ENCODE data around the gene GFRA3.
"Not testable (repeated sequence)": the region's sequence is repeated elsewhere in the genome, so short reads cannot be mapped to it uniquely, and the experiment has no call there.

The GFRA3 gene

DNA sequence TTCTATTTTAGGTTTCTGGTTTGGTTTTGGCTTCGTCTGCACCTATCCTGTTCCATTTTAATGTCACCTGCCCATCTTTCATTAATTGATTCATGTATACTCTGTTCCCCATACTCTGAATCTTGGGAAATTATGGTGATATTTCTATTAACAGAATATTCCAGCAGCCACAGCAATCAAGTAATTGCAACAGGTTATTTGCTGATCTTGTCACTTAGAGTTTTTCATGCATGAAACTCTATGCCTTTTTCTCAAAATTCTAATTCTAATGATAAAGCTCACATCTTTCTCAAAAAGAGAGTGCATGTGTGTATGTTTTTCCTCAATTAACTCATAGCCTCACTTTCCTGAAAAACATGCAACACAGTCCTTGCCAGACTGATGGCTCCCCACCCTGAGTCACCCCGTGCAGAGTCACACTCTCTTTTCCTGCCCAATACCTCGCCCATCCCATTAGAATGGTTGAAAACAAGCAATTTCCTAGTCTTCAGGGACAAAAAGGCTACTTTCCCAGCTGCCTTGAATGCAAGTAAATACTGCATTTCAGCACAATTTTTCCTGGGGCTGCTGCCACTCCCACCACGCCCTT is 15.6 kb downstream of the GFRA3 start:
- Histone ChIP-seq H3K9me3 (no peaks in the 10 kb centered on the region; the same call in 1 of the 2 replicates), H3K27me3 (peaks cover 29% of the 10 kb centered on the region), H3K4me1 (no peaks in the 10 kb centered on the region), H3K4me3 (ENCODE audit: low read depth, low read length) (no peak overlapping the region), H3K36me3 (no peaks in the 10 kb centered on the region)
- TF ChIP-seq, protein P1, sequence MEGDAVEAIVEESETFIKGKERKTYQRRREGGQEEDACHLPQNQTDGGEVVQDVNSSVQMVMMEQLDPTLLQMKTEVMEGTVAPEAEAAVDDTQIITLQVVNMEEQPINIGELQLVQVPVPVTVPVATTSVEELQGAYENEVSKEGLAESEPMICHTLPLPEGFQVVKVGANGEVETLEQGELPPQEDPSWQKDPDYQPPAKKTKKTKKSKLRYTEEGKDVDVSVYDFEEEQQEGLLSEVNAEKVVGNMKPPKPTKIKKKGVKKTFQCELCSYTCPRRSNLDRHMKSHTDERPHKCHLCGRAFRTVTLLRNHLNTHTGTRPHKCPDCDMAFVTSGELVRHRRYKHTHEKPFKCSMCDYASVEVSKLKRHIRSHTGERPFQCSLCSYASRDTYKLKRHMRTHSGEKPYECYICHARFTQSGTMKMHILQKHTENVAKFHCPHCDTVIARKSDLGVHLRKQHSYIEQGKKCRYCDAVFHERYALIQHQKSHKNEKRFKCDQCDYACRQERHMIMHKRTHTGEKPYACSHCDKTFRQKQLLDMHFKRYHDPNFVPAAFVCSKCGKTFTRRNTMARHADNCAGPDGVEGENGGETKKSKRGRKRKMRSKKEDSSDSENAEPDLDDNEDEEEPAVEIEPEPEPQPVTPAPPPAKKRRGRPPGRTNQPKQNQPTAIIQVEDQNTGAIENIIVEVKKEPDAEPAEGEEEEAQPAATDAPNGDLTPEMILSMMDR (IDR thresholded peaks at IDR 0.05; ENCODE audit: low read depth, low read length) = no peak
- no peak for DNase-seq

DNA sequence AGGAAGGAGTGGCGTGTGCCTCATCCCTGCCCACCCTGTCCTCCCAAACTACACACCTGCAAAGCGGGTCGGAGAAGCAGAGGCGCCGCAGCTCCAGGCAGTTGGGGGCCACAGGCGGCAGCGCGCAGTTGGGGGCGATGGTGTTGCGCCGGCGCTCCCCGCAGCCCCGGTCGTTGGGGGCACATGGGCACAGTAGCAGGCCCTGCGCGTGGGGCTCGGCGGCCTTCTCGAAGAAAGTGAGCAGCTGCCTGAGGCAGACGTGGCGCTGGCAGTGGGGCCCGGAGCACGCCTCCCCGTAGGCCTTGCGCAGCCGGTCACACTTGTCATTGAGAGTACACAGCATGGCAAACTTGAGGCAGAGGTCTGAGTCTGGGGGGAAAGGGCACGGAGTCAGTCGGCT is 16.8 kb downstream of the GFRA3 start:
- H3K4me3 ChIP-seq (ENCODE audit: low read depth, low read length) = no peak overlapping the region
- H3K27me3 ChIP-seq = peaks cover 37% of the 10 kb centered on the region
- DNase-seq = no peak
- TF ChIP-seq, protein P1 (IDR thresholded peaks at IDR 0.05; ENCODE audit: low read depth, low read length) = no peak
- no peaks in the 10 kb centered on the region for H3K4me1 ChIP-seq
- no peaks in the 10 kb centered on the region for H3K36me3 ChIP-seq
- H3K9me3 ChIP-seq = no peaks in the 10 kb centered on the region; the same call in 1 of the 2 replicates

DNA sequence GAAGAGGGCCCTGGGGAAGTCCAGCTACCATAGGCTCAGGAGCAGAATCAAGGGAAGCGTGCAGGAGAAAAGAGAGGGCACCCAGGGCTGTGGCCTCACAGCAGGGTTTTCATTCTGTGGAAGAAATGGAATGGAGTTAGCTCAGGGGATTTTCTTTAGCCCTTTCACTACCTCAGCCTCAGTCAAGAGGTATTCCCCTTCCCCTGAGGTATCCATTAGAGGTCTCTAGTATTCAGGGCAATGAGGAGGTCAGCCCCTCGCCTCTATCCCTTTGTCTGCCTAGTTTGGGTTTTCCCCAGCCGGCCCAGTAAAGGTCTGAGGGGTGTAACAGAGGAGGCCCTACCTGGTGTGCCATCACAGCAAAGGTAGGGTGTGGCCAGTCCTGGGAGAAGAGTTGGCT is 21.5 kb downstream of the GFRA3 start:
- Histone ChIP-seq H3K27me3 (peaks cover 22% of the 10 kb centered on the region), H3K36me3 (no peaks in the 10 kb centered on the region), H3K4me1 (no peaks in the 10 kb centered on the region), H3K9me3 (no peaks in the 10 kb centered on the region), H3K4me3 (ENCODE audit: low read depth, low read length) (no peak overlapping the region)
- DNase-seq = no peak
- TF ChIP-seq, protein P1 (IDR thresholded peaks at IDR 0.05; ENCODE audit: low read depth, low read length) = no peak

DNA sequence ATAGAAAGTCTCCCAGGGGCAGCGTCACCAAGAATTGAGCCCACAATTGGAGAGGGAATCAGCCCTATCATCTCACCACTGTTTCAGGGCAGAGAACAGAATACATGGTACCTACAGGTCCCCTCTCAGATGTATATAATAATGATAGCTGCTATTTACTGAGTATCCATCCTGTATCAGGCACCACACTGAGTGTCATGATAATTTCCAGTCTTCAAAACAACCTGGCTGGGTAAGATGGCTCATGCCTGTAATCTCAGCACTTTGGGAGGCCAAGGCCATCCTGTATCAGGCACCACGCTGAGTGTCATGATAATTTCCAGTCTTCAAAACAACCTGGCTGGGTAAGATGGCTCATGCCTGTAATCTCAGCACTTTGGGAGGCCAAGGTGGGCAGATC is 26.6 kb downstream of the GFRA3 start:
- peaks cover 24% of the 10 kb centered on the region for H3K27me3 ChIP-seq
- not testable (repeated sequence) for H3K36me3 ChIP-seq; H3K4me1 ChIP-seq; H3K4me3 ChIP-seq (ENCODE audit: low read depth, low read length); H3K9me3 ChIP-seq; DNase-seq

DNA sequence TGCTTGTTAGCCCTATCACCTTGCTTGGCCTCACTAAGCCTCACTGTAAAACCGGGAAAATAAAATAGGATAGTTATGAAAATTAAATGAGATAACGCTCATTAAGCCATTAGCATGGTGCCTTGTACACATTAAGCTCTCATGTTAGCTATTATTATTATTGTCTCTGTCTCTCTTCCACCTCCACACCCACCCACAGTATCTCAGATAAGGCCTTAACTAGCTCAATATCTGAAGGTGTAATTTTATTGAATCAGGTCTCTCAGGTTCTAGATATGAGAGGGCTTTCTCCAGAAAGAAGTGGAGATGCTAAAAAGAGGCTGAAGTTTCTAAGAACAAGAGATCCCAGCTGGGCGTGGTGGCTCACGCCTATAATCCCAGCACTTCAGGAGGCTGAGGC is 27.6 kb downstream of the GFRA3 start:
- no peak for DNase-seq
- H3K9me3 ChIP-seq = no peaks in the 10 kb centered on the region
- no peak overlapping the region for H3K4me3 ChIP-seq (ENCODE audit: low read depth, low read length)
- H3K4me1 ChIP-seq = no peaks in the 10 kb centered on the region
- H3K27me3 ChIP-seq = peaks cover 26% of the 10 kb centered on the region
- no peaks in the 10 kb centered on the region for H3K36me3 ChIP-seq
- TF ChIP-seq, protein P1 (IDR thresholded peaks at IDR 0.05; ENCODE audit: low read depth, low read length) = no peak

DNA sequence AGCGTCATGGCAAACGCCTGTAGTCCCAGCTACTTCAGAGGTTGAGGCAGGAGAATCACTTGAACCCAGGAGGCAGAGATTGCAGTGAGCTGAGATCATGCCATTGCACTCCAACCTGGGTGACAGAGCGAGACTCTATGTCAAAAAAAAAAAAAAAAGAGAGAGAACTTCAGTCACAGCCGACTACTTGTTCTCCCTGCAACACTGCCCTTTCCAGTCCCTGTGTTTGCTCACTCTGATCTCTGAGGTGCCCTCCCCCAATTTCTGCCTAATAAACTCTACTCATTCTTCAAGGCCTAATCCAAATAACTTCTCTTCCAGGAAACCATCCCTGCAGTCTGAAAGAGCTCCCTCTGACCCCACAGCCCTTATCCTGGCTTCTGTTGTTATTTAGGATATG is 28.1 kb downstream of the GFRA3 start:
- Histone ChIP-seq H3K9me3 (no peaks in the 10 kb centered on the region), H3K36me3 (no peaks in the 10 kb centered on the region), H3K4me1 (no peaks in the 10 kb centered on the region), H3K27me3 (peaks cover 31% of the 10 kb centered on the region), H3K4me3 (ENCODE audit: low read depth, low read length) (no peak overlapping the region)
- DNase-seq = no peak
- TF ChIP-seq, protein P1 (IDR thresholded peaks at IDR 0.05; ENCODE audit: low read depth, low read length) = no peak

DNA sequence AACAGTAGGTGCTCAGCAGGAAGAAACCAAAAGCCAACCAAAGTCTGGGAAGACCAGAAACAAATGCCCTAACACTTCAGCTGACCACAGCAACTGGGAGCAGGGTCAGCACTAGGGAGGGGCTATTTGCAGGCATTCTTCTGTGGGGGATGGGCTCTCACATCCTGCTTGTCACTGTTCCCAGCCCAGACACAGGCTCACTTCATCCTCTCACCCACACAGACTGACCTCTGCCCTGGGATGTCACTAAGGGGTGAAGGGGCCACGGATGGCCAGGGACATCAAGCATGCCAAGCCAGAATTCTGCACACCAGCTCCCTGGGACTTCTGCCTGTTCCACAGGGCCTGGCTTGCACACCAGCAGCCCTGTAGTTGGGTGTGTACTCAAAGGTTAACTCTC is 28.7 kb downstream of the GFRA3 start:
- Histone ChIP-seq H3K4me1 (no peaks in the 10 kb centered on the region), H3K4me3 (ENCODE audit: low read depth, low read length) (no peak overlapping the region), H3K9me3 (no peaks in the 10 kb centered on the region), H3K27me3 (peaks cover 37% of the 10 kb centered on the region), H3K36me3 (no peaks in the 10 kb centered on the region)
- TF ChIP-seq, protein P1 (IDR thresholded peaks at IDR 0.05; ENCODE audit: low read depth, low read length) = no peak
- no peak for DNase-seq

Data from BE2C (cell line).